WTC11 (cell line): ENCODE data around the gene SHANK2.

Source experiments
- ELF4 ChIP-seq: sonication (generic); formaldehyde crosslinking; IDR thresholded peaks from 2 replicates; pipeline ENCODE4 v1.8.1; 2022; ENCODE audit warnings: low read depth, mild to moderate bottlenecking, moderate library complexity, missing genetic modification reagents
- FOXK1 ChIP-seq: sonication (generic); formaldehyde crosslinking; IDR thresholded peaks from 2 replicates; pipeline ENCODE4 v1.8.0; 2022; ENCODE audit warnings: mild to moderate bottlenecking, moderate library complexity, missing genetic modification reagents
- NFYB ChIP-seq: sonication (generic); formaldehyde crosslinking; conservative IDR thresholded peaks from 2 replicates; pipeline ENCODE4 v1.8.0; 2022; ENCODE audit warnings: low read depth, missing genetic modification reagents
- NR1H2 ChIP-seq: sonication (generic); formaldehyde crosslinking; IDR thresholded peaks from 2 replicates; pipeline ENCODE4 v1.9.0; 2021; ENCODE audit warnings: mild to moderate bottlenecking, moderate library complexity, missing genetic modification reagents
- NR2C2 ChIP-seq: sonication (generic); formaldehyde crosslinking; IDR thresholded peaks from 2 replicates; pipeline ENCODE4 v1.8.0; 2022; ENCODE audit warnings: mild to moderate bottlenecking, missing genetic modification reagents
- NR3C1 ChIP-seq: sonication (generic); formaldehyde crosslinking; conservative IDR thresholded peaks from 2 replicates; pipeline ENCODE4 v1.8.1; 2023; ENCODE audit warnings: low read depth, mild to moderate bottlenecking, missing genetic modification reagents
- SP1 ChIP-seq: sonication (generic); formaldehyde crosslinking; conservative IDR thresholded peaks from 2 replicates; pipeline ENCODE4 v1.8.1; 2022; ENCODE audit warnings: missing genetic modification reagents
- ZNF138 ChIP-seq: sonication (generic); formaldehyde crosslinking; conservative IDR thresholded peaks from 2 replicates; pipeline ENCODE4 v1.8.1; 2022; ENCODE audit warnings: mild to moderate bottlenecking, moderate library complexity, missing genetic modification reagents
- TF ChIP-seq, protein P1 (sequence below): fragments of 200-600 bp; IDR thresholded peaks from 2 replicates; pipeline ENCODE4 v1.8.0; 2022; ENCODE audit warnings: antibody characterized with exemption
- TF ChIP-seq, protein P2 (sequence below): sonication (generic); formaldehyde crosslinking; IDR thresholded peaks from 2 replicates; pipeline ENCODE4 v1.8.1; 2023; ENCODE audit warnings: mild to moderate bottlenecking, missing genetic modification reagents, moderate library complexity
- TF ChIP-seq, protein P3 (sequence below): fragments of 250-450 bp; sonication (Bioruptor Pico); IDR thresholded peaks from 2 replicates; pipeline ENCODE4 v1.9.0; 2021; ENCODE audit warnings: moderate library complexity, mild to moderate bottlenecking, inconsistent platforms, borderline replicate concordance
- TF ChIP-seq, protein P4 (sequence below): sonication (generic); formaldehyde crosslinking; IDR thresholded peaks from 2 replicates; pipeline ENCODE4 v1.8.1; 2023; ENCODE audit warnings: mild to moderate bottlenecking, missing genetic modification reagents
- TF ChIP-seq, protein P5 (sequence below): sonication (generic); formaldehyde crosslinking; IDR thresholded peaks from 2 replicates; pipeline ENCODE4 v1.8.1; 2022; ENCODE audit warnings: mild to moderate bottlenecking, moderate library complexity, missing genetic modification reagents
- TF ChIP-seq, protein P6 (sequence below): sonication (generic); formaldehyde crosslinking; IDR thresholded peaks from 2 replicates; pipeline ENCODE4 v1.8.0; 2022; ENCODE audit warnings: mild to moderate bottlenecking, missing genetic modification reagents

DNA sequence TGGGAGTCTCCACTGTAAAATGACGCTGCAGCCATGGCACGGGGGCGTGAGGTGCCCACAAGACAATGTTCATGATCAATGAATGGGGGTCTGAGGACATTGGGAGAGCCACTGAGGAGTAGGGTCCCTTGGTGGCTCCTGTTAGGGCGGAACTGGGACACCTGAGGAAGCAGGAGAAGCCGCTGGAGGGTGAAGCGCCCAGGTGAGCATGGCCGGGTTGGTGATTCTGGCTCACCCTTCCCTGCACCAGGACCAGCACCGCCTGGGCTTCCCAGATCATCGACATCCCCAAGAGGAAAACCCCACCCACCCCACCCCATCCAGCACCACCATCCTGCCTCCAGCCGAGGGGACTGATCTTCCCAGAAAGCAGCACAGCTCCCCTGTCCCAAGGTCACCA, 30.6 kb downstream of the SHANK2 start:
- TF ChIP-seq, protein P1, sequence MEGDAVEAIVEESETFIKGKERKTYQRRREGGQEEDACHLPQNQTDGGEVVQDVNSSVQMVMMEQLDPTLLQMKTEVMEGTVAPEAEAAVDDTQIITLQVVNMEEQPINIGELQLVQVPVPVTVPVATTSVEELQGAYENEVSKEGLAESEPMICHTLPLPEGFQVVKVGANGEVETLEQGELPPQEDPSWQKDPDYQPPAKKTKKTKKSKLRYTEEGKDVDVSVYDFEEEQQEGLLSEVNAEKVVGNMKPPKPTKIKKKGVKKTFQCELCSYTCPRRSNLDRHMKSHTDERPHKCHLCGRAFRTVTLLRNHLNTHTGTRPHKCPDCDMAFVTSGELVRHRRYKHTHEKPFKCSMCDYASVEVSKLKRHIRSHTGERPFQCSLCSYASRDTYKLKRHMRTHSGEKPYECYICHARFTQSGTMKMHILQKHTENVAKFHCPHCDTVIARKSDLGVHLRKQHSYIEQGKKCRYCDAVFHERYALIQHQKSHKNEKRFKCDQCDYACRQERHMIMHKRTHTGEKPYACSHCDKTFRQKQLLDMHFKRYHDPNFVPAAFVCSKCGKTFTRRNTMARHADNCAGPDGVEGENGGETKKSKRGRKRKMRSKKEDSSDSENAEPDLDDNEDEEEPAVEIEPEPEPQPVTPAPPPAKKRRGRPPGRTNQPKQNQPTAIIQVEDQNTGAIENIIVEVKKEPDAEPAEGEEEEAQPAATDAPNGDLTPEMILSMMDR: no peak
- TF ChIP-seq, protein P2, sequence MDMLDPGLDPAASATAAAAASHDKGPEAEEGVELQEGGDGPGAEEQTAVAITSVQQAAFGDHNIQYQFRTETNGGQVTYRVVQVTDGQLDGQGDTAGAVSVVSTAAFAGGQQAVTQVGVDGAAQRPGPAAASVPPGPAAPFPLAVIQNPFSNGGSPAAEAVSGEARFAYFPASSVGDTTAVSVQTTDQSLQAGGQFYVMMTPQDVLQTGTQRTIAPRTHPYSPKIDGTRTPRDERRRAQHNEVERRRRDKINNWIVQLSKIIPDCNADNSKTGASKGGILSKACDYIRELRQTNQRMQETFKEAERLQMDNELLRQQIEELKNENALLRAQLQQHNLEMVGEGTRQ (CRISPR knock-in tag): no peak
- TF ChIP-seq SP1 (CRISPR knock-in tag) (no peak), NR3C1 (CRISPR knock-in tag) (no peak), NR1H2 (CRISPR knock-in tag) (no peak), NR2C2 (CRISPR knock-in tag) (no peak), FOXK1 (CRISPR knock-in tag) (no peak), ZNF138 (CRISPR knock-in tag) (no peak), ELF4 (no peak), NFYB (CRISPR knock-in tag) (no peak)
- TF ChIP-seq, protein P3, sequence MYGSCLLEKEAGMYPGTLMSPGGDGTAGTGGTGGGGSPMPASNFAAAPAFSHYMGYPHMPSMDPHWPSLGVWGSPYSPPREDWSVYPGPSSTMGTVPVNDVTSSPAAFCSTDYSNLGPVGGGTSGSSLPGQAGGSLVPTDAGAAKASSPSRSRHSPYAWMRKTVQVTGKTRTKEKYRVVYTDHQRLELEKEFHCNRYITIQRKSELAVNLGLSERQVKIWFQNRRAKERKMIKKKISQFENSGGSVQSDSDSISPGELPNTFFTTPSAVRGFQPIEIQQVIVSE (CRISPR knock-in tag): no peak
- TF ChIP-seq, protein P4, sequence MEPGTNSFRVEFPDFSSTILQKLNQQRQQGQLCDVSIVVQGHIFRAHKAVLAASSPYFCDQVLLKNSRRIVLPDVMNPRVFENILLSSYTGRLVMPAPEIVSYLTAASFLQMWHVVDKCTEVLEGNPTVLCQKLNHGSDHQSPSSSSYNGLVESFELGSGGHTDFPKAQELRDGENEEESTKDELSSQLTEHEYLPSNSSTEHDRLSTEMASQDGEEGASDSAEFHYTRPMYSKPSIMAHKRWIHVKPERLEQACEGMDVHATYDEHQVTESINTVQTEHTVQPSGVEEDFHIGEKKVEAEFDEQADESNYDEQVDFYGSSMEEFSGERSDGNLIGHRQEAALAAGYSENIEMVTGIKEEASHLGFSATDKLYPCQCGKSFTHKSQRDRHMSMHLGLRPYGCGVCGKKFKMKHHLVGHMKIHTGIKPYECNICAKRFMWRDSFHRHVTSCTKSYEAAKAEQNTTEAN (CRISPR knock-in tag): no peak
- TF ChIP-seq, protein P5, sequence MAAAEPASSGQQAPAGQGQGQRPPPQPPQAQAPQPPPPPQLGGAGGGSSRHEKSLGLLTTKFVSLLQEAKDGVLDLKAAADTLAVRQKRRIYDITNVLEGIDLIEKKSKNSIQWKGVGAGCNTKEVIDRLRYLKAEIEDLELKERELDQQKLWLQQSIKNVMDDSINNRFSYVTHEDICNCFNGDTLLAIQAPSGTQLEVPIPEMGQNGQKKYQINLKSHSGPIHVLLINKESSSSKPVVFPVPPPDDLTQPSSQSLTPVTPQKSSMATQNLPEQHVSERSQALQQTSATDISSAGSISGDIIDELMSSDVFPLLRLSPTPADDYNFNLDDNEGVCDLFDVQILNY (CRISPR knock-in tag): no peak
- TF ChIP-seq, protein P6, sequence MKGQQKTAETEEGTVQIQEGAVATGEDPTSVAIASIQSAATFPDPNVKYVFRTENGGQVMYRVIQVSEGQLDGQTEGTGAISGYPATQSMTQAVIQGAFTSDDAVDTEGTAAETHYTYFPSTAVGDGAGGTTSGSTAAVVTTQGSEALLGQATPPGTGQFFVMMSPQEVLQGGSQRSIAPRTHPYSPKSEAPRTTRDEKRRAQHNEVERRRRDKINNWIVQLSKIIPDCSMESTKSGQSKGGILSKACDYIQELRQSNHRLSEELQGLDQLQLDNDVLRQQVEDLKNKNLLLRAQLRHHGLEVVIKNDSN: no peak
